Measurements from ENCODE around the gene KLRK1. TPM values are rescaled to one million over a fixed set of nuclear protein-coding genes. Genes with fewer than 3 reads are reported as not detected.
"Not testable (repeated sequence)": the region's sequence is repeated elsewhere in the genome, so short reads cannot be mapped to it uniquely, and the experiment has no call there.

The KLRK1 gene
- polyA plus RNA-seq, 1 experiment = not detected

- CTCF ChIA-PET = no interaction called here
- TF ChIP-seq CTCF (IDR thresholded peaks at IDR 0.05; ENCODE audit: insufficient read depth, low read depth, low read length) = no peak
- Histone ChIP-seq H3K27me3 (ENCODE audit: control insufficient read depth, insufficient read depth, low read length) (no peaks in the 10 kb centered on the region), H3K4me3 (ENCODE audit: low read depth, low read length) (no peak overlapping the region), H3K36me3 (ENCODE audit: control insufficient read depth, insufficient read depth, low read length) (no peaks in the 10 kb centered on the region)
- DNase-seq (ENCODE audit: low read depth) = no peak
- POLR2A ChIA-PET = no interaction called here
These were observed 35.3 kb downstream of the KLRK1 start for GRCh38 chr12:10354502-10354901.

GRCh38 chr12:10354071-10354470, 35.8 kb downstream of the KLRK1 start:
- Histone ChIP-seq H3K4me3 (ENCODE audit: low read depth, low read length) (no peak overlapping the region), H3K27me3 (ENCODE audit: control insufficient read depth, insufficient read depth, low read length) (no peaks in the 10 kb centered on the region), H3K36me3 (ENCODE audit: control insufficient read depth, insufficient read depth, low read length) (no peaks in the 10 kb centered on the region)
- ChIA-PET CTCF (no interaction called here), POLR2A (no interaction called here)
- TF ChIP-seq CTCF (IDR thresholded peaks at IDR 0.05; ENCODE audit: insufficient read depth, low read depth, low read length) = no peak
- no peak for DNase-seq (ENCODE audit: low read depth)

- POLR2A ChIA-PET; DNase-seq (ENCODE audit: low read depth); H3K4me3 ChIP-seq (ENCODE audit: low read depth, low read length); H3K27me3 ChIP-seq (ENCODE audit: control insufficient read depth, insufficient read depth, low read length); H3K36me3 ChIP-seq (ENCODE audit: control insufficient read depth, insufficient read depth, low read length): not testable (repeated sequence)
- CTCF ChIA-PET = interaction anchor here (0.7 to 0.9 kb wide), 2 partner anchors 12 to 15 kb away, joined by 3 to 4 read pairs; no protein-coding TSS in a partner anchor
These were observed 38.4 kb downstream of the KLRK1 start for GRCh38 chr12:10351457-10351856.

GRCh38 chr12:10341892-10342509, 47.8 kb downstream of the KLRK1 start:
- no peak for TF ChIP-seq CTCF (IDR thresholded peaks at IDR 0.05; ENCODE audit: insufficient read depth, low read depth, low read length)
- no peaks in the 10 kb centered on the region for H3K36me3 ChIP-seq (ENCODE audit: control insufficient read depth, insufficient read depth, low read length)
- no peak overlapping the region for H3K4me3 ChIP-seq (ENCODE audit: low read depth, low read length)
- no peaks in the 10 kb centered on the region for H3K27me3 ChIP-seq (ENCODE audit: control insufficient read depth, insufficient read depth, low read length)
- ChIA-PET CTCF (no interaction called here), POLR2A (no interaction called here)
- DNase-seq (ENCODE audit: low read depth) = no peak

GRCh38 chr12:10340946-10341345, 48.9 kb downstream of the KLRK1 start:
- POLR2A ChIA-PET; H3K4me3 ChIP-seq (ENCODE audit: low read depth, low read length); CTCF ChIA-PET; H3K36me3 ChIP-seq (ENCODE audit: control insufficient read depth, insufficient read depth, low read length); H3K27me3 ChIP-seq (ENCODE audit: control insufficient read depth, insufficient read depth, low read length); DNase-seq (ENCODE audit: low read depth): not testable (repeated sequence)

- Histone ChIP-seq H3K4me3 (ENCODE audit: low read depth, low read length) (no peak overlapping the region), H3K36me3 (ENCODE audit: control insufficient read depth, insufficient read depth, low read length) (no peaks in the 10 kb centered on the region), H3K27me3 (ENCODE audit: control insufficient read depth, insufficient read depth, low read length) (no peaks in the 10 kb centered on the region)
- DNase-seq (ENCODE audit: low read depth) = no peak
- ChIA-PET CTCF (interaction anchor here (0.6 to 1.1 kb wide), 4 partner anchors 26 to 361 kb away, joined by 3 to 4 read pairs (median 3); no protein-coding TSS in a partner anchor), POLR2A (no interaction called here)
- TF ChIP-seq CTCF (IDR thresholded peaks at IDR 0.05; ENCODE audit: insufficient read depth, low read depth, low read length) = no peak
These were observed 50.6 kb downstream of the KLRK1 start for GRCh38 chr12:10339053-10339840.

- H3K4me3 ChIP-seq (ENCODE audit: low read depth, low read length); DNase-seq (ENCODE audit: low read depth); CTCF ChIA-PET; H3K36me3 ChIP-seq (ENCODE audit: control insufficient read depth, insufficient read depth, low read length); H3K27me3 ChIP-seq (ENCODE audit: control insufficient read depth, insufficient read depth, low read length); POLR2A ChIA-PET: not testable (repeated sequence)
These were observed 51.4 kb downstream of the KLRK1 start for GRCh38 chr12:10338470-10338869.

- CTCF ChIA-PET; DNase-seq (ENCODE audit: low read depth); H3K4me3 ChIP-seq (ENCODE audit: low read depth, low read length); POLR2A ChIA-PET; H3K27me3 ChIP-seq (ENCODE audit: control insufficient read depth, insufficient read depth, low read length); H3K36me3 ChIP-seq (ENCODE audit: control insufficient read depth, insufficient read depth, low read length): not testable (repeated sequence)
These were observed 53.6 kb downstream of the KLRK1 start for GRCh38 chr12:10336196-10336595.
